Measurements from ENCODE around the gene MOB4. TPM values are rescaled to one million over a fixed set of nuclear protein-coding genes. Genes with fewer than 3 reads are reported as not detected.
"Not testable (repeated sequence)": the region's sequence is repeated elsewhere in the genome, so short reads cannot be mapped to it uniquely, and the experiment has no call there.

The MOB4 gene
- total RNA-seq, 4 donors from 2014 or later = 32.0 to 53.9 (median 36.8) TPM

- Histone ChIP-seq H3K4me3 (no peak overlapping the region), H3K4me1 (peaks cover 0 to 14% (median 0%) of the 10 kb centered on the region in 3 donors), H3K27me3 (no peaks in the 10 kb centered on the region), H3K27ac (no peak overlapping the region), H3K9me3 (no peaks in the 10 kb centered on the region), H3K36me3 (peaks cover 0 to 61% of the 10 kb centered on the region in 2 donors)
- 14 to 61% methylated on average over 2 of the region's 2 CpGs for WGBS, 2 donors (ENCODE audit: low coverage in 1 of 2)
- TF ChIP-seq CTCF (IDR thresholded peaks at IDR 0.05) (no peak), EP300 (IDR thresholded peaks at IDR 0.05) (no peak), POLR2A (IDR thresholded peaks at IDR 0.05) (no peak), POLR2AphosphoS5 (IDR thresholded peaks at IDR 0.05) (no peak)
- ATAC-seq = no peak
Measured at GRCh38 chr2:197538412-197538811, 22.5 kb downstream of the MOB4 start.

GRCh38 chr2:197539734-197540133, 23.9 kb downstream of the MOB4 start:
- TF ChIP-seq POLR2AphosphoS5 (IDR thresholded peaks at IDR 0.05) (no peak), CTCF (IDR thresholded peaks at IDR 0.05) (no peak), POLR2A (IDR thresholded peaks at IDR 0.05) (no peak), EP300 (IDR thresholded peaks at IDR 0.05) (no peak)
- H3K27me3 ChIP-seq = no peaks in the 10 kb centered on the region
- H3K4me3 ChIP-seq = no peak overlapping the region
- H3K27ac ChIP-seq = no peak overlapping the region
- H3K9me3 ChIP-seq = no peaks in the 10 kb centered on the region
- H3K4me1 ChIP-seq = peaks cover 0 to 9% (median 0%) of the 10 kb centered on the region in 3 donors
- no peak for ATAC-seq
- H3K36me3 ChIP-seq = peaks cover 0 to 75% of the 10 kb centered on the region in 2 donors
- WGBS, 2 donors (ENCODE audit: low coverage in 1 of 2) = 67 to 71% methylated on average over 1 of the region's 1 CpG

GRCh38 chr2:197543206-197543605, 27.3 kb downstream of the MOB4 start:
- ATAC-seq = no peak
- Histone ChIP-seq H3K27me3 (no peaks in the 10 kb centered on the region), H3K9me3 (no peaks in the 10 kb centered on the region), H3K4me3 (no peak overlapping the region), H3K36me3 (peaks cover 0 to 66% of the 10 kb centered on the region in 2 donors), H3K27ac (no peak overlapping the region), H3K4me1 (peaks cover 0 to 6% (median 0%) of the 10 kb centered on the region in 3 donors)
- TF ChIP-seq EP300 (IDR thresholded peaks at IDR 0.05) = no peak
- WGBS, 2 donors (ENCODE audit: low coverage in 1 of 2) = 89% methylated on average over 3 of the region's 3 CpGs

GRCh38 chr2:197547163-197547900, 31.5 kb downstream of the MOB4 start:
- H3K36me3 ChIP-seq = peaks cover 0 to 77% of the 10 kb centered on the region in 2 donors
- no peak overlapping the region for H3K27ac ChIP-seq
- no peak for TF ChIP-seq CTCF (IDR thresholded peaks at IDR 0.05)
- no peak for ATAC-seq
- no peaks in the 10 kb centered on the region for H3K27me3 ChIP-seq
- 86 to 98% methylated on average over 4 to 5 of the region's 5 CpGs for WGBS, 2 donors (ENCODE audit: low coverage in 1 of 2)
- no peaks in the 10 kb centered on the region for H3K4me1 ChIP-seq
- no peak overlapping the region for H3K4me3 ChIP-seq
- no peaks in the 10 kb centered on the region for H3K9me3 ChIP-seq

- Histone ChIP-seq H3K9me3 (no peaks in the 10 kb centered on the region), H3K4me1 (no peaks in the 10 kb centered on the region), H3K27me3 (no peaks in the 10 kb centered on the region), H3K27ac (no peak overlapping the region), H3K4me3 (no peak overlapping the region), H3K36me3 (peaks cover 0 to 75% of the 10 kb centered on the region in 2 donors)
- WGBS, 2 donors (ENCODE audit: low coverage in 1 of 2) = 87 to 91% methylated on average over 2 to 5 of the region's 5 CpGs
- no peak for ATAC-seq
- no peak for TF ChIP-seq EP300 (IDR thresholded peaks at IDR 0.05)
Measured at GRCh38 chr2:197548582-197548981, 32.7 kb downstream of the MOB4 start.

- not testable (repeated sequence) for H3K9me3 ChIP-seq, H3K27ac ChIP-seq, H3K27me3 ChIP-seq, H3K4me1 ChIP-seq, ATAC-seq, H3K4me3 ChIP-seq
- WGBS, 2 donors (ENCODE audit: low coverage in 1 of 2) = 82 to 87% methylated on average over 2 of the region's 2 CpGs
- peaks cover 0 to 73% of the 10 kb centered on the region in 2 donors for H3K36me3 ChIP-seq
Measured at GRCh38 chr2:197551260-197551659, 35.4 kb downstream of the MOB4 start.
